ENCODE results near the gene ERGIC3.

- TF ChIP-seq GATA3 (IDR thresholded peaks at IDR 0.05; ENCODE audit: low read depth, low read length) (no peak), GATA2 (IDR thresholded peaks at IDR 0.05; ENCODE audit: low read depth, low read length) (no peak)
Observed at GRCh38 chr20:35525639-35526038, 16.2 kb upstream of the ERGIC3 start.

Data from SH-SY5Y (cell line).